HG02571 (cell line): ENCODE results near the gene INSM1.

ENCODE experiments used
- ATAC-seq: cut with Tn5 transposase; IDR thresholded peaks from one replicate; pipeline ENCODE4 v1.9.1; 2021; ENCODE audit warnings: mild to moderate bottlenecking, moderate library complexity; ENCODE audit not compliant: unreplicated experiment

INSM1 gene

DNA sequence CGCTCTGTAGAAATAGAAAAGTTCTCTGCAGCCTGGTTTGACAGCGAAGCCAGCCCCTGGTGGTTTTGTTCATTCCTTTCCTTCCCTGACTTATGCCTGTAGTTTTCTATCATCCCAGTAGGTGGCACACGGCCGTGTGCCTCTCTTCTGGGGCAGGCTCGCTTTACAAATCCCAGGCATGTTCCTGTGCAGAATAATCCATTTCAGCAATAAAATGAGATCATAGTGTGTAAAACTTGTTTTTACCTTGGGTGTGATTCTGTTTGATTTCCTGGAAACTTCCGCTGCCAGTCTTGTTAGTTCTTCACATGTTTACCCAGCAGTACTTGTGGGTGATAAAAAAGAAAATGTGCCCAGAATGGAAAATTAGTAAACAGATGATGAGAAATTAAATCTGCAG, 7.4 kb upstream of the INSM1 start:
- peak; percentile 58 for ATAC-seq

- ATAC-seq, result no peak
Observed at GRCh38 chr20:20362774-20363433, 5.0 kb upstream of the INSM1 start.

DNA sequence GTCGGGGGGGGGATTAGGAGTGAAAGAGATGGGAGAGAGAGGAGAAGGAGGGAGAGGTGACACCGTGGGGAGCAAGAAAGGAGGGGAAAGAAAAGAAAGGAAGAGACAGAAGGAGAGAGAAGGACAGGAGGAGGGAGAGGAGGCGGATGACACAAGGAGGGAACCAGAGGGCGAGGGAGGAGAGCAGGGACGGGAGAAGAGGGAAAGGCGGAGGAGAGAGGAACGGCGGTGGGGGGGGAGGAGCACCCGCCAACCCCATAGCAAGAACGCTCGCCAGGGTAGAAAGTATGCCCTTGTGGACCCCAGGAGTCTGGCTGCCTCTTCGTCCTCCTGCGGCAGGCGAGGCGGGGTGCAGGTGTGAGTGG, 4.5 kb upstream of the INSM1 start:
- no peak for ATAC-seq

- ATAC-seq, result no peak
Observed at GRCh38 chr20:20363799-20364592, 3.9 kb upstream of the INSM1 start.

GRCh38 chr20:20364593-20365479, 3.1 kb upstream of the INSM1 start:
- ATAC-seq, result no peak

DNA sequence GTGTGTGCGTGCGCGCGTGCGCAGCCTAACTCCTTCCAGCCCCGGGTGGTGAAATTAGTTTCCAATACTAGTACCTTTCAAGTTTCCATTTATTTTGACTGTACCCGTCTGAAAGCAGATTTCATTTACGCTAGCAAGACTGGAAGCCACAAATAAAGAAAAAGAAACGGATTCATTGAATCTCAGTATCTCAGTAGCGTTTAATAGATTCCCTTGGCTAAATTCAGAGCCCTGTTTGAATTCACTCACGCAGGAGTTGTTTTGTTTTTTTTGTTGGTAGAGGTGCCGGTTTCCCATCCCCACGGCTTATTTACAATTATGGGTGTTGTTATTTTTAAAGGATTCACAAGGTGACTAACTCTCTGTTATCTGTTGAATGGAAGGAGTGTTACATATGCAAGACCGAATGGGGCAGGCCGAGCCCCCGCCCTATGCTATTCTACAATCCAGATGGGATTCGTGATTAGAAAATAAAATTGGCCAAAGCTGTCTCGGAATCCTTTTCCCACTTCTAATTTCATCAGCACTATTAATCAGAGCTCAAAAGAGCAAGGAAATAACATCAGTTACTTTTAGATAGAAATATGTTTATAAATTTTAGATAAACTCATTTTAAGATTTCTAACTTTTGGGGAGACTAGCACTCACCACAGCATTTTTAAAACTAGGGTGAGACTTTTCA, 2.3 kb upstream of the INSM1 start:
- ATAC-seq, result no peak

GRCh38 chr20:20366551-20366875, 1.4 kb upstream of the INSM1 start:
- no peak for ATAC-seq

- no peak for ATAC-seq
Observed at GRCh38 chr20:20366876-20367574, 879 bp upstream of the INSM1 start.

GRCh38 chr20:20368418-20369249, 730 bp downstream of the INSM1 start:
- ATAC-seq, result no peak

DNA sequence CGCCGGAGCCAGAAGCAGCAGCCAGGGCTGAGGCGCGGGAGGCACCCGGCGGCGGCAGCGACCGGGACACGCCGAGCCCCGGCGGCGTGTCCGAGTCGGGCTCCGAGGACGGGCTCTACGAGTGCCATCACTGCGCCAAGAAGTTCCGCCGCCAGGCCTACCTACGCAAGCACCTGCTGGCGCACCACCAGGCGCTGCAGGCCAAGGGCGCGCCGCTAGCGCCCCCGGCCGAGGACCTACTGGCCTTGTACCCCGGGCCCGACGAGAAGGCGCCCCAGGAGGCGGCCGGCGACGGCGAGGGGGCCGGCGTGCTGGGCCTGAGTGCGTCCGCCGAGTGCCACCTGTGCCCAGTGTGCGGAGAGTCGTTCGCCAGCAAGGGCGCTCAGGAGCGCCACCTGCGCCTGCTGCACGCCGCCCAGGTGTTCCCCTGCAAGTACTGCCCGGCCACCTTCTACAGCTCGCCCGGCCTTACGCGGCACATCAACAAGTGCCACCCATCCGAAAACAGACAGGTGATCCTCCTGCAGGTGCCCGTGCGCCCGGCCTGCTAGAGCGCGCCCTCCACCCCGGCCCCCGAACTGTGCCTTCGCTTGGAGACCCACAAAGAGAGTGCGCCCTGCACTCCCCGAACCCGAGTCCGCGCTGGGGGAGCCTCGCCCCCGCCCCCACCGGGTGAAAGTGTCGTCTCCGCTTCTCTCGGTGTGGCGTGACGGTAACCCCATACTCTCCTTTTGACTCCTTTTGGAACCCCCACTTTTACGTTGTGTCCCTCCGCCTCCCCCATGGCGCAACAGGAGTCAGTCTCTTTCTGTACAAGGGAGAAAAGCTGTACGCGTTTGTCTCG, 1.6 kb downstream of the INSM1 start:
- ATAC-seq, result no peak

DNA sequence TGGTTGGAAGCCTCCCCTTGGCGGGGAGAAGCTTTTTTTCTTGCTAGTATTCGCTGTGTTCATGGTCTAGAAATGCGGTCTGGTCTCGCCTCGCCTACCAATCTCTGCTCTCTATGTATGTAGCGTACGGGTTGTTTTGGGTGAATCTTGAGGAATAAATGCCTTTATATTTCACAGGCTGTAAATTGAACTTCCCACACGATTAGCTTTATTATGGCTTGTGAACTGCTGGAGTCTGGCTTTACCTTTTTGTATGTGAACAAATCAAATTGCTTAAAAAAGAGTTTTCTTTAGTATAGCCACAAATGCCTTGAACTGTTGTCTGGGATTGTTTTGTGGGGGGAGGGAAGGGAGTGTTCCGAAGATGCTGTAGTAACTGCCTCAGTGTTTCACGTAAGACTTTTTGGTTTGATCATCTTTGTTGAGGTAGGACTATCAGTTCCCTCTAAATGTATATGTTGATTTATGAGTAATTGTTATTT, 2.2 kb downstream of the INSM1 start:
- ATAC-seq, result no peak

GRCh38 chr20:20371083-20371482, 3.2 kb downstream of the INSM1 start:
- ATAC-seq, result no peak

DNA sequence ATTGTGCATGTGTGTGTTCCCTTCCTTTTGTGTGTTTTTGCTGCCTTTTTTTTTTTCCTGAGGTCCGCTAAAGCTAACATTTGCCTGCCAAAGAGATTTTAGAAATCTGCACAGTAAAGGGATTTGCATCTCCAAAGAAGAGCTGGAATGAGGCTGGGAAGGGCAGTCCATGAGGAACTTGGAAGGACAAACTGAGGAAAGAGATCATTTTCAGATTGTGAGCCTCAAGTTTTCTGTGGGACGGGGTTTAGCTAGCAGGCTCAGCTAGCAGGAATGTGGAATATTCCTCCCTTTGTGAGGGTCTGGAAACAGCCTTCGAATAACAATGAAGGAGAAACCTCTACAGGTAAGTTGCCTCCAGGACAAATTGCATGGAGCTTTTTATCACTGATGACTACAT, 3.8 kb downstream of the INSM1 start:
- no peak for ATAC-seq

GRCh38 chr20:20373091-20373571, 5.2 kb downstream of the INSM1 start:
- ATAC-seq, result no peak

DNA sequence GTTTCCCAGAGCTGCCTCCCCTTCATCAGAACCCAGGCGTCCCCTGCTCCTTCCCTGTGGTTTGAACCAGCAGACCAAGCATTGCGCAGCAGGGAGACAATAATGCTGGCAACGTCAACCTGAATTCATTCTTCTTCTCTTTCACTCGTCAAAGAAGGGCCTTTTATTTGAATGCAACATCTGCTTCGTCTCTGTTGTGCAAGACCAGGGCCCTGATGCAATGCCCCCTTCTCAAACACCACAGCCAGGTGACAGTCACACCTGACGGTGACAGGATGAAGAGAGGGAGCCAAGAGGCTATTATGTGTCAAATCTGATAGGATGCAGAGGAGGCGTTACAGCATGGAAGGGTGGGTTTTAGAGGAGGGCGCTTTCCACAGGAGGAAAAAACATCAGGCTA, 8.0 kb downstream of the INSM1 start:
- no peak for ATAC-seq

- no peak for ATAC-seq
Observed at GRCh38 chr20:20386192-20386591, 18.3 kb downstream of the INSM1 start.

DNA sequence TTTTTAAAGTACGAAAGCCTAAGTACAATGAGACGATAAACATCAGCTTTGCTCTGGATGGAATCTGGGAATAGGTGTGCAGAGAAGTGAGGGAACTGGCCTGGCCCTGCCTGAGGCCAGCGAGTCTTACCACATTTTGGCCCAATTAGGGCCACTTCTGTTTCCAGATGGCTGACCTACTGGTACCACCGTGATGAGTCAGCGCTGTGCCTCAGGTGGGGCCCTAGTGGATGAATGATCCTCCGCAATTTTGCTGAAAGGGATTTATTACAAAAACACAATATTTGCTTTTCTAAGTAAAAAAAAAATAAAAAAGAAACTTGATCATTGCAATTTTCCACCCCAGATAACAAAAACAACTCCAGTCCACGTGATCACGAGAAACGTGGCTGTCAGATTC, 22.5 kb downstream of the INSM1 start:
- ATAC-seq, result no peak

GRCh38 chr20:20391115-20391514, 23.2 kb downstream of the INSM1 start:
- ATAC-seq, result no peak

DNA sequence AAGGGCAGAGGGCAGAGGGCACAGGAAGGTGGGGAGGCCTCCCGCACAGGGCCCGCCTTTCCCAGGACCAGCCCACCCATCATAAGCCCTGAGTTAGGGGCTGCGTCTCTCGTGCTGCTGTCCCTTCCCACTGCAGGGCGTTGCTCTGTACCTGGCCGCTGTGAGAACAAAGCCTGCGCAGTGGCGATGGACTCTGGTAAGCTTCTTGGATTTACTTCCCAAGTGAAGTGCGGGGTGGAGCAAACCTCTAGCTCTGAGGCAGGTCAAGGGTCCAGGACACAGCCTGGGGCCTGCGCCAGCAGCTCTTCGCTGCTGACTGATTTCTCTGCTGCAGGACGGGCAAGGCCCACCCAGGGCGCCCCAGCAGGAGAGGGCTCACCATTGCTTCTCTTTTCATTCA, 23.9 kb downstream of the INSM1 start:
- no peak for ATAC-seq
